Putamen (tissue), 1 donor: Measurements from ENCODE around the gene ZNF44.
"Not testable (repeated sequence)": the region's sequence is repeated elsewhere in the genome, so short reads cannot be mapped to it uniquely, and the experiment has no call there.

Source experiments
- DNase-seq: peaks from one replicate; pipeline ENCODE4 v3.0.0-alpha.2; 2016; ENCODE audit warnings: low spot score

Gene ZNF44

DNA sequence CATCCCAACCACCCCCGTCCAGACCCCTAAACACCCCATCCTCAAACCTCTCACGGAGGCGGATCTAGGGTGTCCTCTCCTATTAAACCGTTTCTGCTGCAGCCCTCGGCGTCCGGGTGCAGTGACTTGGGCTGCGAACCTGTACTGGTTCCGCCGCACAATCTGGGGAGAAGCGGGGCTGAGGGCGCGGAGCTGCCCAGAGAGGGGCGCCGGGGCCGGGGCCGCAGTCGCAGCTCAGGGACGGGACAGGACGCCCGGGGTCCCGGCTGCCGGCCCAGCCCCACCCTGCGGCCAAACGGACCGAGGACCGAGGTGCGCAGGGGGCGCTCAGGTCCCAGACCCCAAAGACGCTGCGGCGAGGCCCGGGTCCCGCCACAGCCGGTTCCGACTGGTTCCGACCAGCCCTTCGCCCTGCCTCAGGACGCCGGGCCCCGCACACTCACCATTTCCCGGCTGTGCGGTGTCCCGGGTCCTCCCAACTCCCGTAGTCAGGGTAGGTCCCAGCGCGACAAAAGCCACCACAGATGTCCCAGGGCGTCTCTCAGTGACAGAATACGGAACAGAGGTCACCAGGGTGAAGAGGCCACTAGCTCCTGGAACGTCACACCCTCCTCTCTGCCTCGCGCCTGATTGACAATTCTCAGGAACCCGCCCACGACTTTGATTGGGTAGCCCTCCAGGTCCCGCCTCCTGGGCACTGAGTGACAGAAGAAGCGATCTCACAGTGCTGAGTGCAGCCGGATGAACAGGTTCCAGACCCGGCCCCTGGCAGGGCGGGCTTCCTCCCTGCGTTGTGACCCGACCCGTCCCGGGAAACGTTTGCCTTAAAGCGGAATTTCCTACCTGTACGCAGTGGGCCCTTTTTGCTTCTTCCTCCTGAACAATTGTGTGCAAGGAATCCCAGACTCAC, at the start of gene ZNF44:
Gene ZNF44 (minus strand): TSS at position 635 of the 910 bp plus-strand sequence. CDS start 189 bp downstream, at position 446.
- DNase-seq: peak; percentile 98

DNA sequence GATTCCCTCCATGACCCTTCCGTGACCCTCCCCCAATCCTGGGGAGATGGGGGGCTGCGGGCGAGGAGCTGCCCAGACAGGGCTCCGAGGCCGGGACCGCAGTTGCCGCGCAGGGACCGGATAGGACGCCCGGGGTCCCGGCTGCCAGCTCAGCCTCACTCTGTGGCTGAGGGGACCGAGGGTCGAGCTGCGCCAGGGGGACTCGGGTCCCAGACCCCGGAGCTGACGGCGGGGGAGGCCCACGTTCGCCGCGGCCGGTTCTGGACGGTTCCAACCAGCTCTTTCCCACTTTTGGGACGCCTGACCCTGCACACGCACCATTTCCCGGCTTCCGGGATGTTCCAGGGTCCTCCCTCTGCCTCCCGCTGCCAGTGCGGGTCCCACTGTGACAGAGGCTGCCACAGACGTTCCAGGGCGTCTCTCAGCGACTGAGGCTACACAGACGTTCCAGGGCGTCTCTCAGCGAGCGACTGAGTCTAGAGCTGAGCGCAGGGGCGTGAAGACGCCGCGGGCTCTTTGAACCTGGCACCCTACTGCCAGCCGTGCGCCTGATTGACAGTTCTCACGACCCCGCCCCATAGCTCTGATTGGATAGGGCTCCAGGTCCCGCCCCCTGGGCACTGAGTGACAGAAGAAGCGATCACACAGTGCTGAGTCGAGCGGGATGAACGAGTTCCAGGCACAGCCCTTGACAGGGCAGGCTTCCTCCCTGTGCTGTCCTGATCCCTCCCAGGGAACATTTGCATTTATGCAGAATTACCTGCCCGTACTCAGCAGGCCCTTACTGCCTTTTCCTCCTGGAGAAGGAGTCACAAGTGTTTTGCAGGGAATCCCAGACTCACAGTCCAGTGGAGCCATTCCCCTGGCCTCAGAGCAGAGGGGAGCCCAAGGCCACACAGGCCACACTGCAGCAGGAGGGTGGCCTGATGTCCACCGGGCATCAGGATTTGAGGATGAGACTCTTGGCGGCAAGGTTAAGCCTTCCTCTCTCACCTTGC, 38.8 kb upstream of the ZNF44 start, which contains the start of gene ZNF563:
Gene ZNF563 (minus strand): TSS at position 472 of the 998 bp plus-strand sequence. CDS start 151 bp downstream, at position 321.
- peak; percentile 98 for DNase-seq

DNA sequence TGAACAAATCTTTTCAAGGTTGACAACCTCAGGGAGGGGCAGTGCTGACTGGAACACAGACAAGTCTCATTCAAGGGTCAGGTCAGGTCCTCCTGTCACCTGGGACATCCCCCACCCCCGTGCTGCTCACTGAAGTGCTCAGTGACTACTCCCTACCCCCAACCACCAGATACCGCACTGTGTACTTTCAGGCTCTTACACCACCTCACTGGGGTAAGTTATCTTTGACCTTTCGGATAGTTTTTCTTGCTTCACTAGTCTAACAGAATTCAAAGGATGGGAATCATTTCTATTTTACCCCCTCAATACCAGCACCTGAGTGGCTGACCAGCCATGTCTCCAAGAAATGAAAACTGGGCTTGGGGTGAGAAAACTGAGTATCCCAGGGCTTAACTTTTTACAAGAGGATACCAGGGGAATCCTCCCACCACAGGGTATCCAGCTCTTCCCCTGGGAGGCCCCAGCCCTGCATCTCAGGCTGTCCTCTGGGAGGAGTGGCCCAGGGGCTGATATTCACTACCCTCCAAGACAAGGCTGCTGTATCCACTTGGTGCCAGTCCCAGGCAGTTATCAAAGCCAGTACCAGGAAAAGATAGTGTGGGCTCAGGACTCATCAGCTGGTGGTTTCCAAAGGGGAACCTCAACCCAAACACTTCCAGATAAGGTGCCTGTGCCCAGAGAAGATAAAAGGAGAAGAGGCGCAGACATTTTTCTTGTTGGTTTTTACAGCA, 36.7 kb upstream of the ZNF44 start:
- DNase-seq: no peak

DNA sequence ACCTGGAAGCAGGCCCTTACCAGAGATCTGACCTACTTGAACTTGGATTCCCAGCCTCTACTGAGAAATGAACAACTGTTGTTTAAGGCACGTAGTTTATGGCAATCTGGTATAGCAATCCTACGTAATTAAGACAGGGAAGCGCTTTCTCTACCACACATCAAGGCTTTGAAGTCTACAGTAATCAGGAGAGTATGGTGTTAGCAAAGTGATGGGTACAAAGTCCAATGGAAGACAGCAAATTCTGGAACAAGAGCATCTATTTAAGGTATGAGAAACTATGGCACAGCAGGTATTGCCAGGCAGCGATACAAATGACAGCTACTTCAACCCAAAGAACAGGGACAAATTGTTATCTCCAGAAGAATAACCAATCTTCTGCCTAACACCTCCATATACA, 35.7 kb upstream of the ZNF44 start:
- DNase-seq: no peak

DNA sequence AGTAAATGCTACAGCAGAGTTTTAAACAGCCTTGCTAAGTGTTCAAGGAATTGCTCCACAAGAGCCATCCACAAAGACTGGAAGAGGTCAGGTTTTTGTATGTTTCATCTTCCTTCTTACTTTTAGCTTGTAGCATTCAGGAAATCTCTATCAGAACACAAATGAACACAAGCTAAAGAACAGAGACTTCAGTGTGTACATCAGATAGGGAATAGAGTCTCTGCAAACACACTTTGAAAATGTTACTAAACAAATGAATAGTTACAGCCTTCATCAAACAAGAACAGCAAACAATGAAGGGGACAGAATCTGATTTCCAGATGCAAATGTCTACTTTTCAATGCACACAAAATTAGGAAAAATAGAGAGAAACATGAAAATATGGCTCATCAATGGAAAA, 31.0 kb upstream of the ZNF44 start:
- no peak for DNase-seq

DNA sequence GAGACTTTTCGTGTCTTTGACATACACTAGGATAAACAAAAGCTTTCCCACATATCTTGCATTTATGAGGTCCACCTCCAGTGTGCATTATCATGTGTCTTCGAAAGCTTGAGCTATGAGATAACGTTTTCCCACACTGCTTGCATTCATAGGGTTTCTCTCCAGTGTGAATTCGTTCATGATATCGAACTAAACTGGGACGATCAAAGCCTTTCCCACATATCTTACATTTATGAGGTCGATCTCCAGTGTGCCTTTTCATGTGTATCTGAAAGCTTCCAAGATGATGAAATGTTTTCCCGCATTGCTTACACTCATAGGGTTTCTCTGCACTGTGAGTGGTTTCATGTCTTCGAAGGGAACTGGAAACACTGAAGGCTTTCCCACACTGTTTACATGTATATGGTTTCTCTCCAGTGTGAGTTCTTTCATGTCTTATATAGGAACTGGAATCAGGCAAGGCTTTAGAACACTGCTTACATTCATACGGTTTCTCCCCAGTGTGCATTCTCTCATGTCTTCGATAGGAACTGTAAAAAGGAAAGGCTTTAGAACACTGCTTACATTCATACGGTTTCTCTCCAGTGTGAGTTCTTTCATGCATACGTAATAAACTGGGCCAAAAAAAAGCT, 24.2 kb upstream of the ZNF44 start:
- no peak for DNase-seq

DNA sequence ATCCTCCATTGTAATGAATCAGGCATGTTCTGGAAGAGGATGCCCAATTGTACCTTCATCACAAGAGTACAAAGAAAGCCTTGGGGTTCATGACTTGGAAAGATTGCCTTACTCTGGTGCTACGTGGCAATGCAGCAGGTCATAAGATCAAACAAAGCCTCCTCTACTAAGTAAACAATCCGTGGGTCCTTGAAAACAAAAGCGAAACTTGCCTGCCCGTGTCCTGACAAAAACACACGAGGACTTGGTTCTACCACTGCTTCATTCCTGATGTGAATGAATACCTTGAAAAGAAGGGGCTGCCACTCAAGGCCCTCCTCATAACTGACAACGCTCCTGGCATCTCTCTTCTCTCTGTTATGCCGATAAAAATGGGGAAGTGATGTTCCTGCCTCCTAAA, 19.9 kb upstream of the ZNF44 start:
- DNase-seq: no peak

DNA sequence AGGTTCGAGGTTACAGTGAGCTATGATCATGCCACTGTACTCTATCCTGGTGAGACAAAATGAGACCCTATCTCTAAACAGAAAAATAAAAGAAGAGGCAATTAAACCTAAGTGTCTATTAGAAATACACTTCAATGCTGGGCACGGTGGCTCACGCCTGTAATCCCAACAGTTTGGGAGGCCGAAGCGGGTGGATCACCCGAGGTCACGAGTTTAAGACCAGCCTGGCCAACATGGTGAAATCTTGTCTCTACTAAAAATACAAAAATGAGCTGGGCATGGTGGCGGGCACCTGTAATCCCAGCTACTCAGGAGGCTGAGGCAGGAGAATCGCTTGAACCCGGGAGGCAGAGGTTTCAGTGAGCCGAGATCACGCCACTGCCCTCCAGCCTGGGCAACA, 14.2 kb upstream of the ZNF44 start:
- DNase-seq: not testable (repeated sequence)

DNA sequence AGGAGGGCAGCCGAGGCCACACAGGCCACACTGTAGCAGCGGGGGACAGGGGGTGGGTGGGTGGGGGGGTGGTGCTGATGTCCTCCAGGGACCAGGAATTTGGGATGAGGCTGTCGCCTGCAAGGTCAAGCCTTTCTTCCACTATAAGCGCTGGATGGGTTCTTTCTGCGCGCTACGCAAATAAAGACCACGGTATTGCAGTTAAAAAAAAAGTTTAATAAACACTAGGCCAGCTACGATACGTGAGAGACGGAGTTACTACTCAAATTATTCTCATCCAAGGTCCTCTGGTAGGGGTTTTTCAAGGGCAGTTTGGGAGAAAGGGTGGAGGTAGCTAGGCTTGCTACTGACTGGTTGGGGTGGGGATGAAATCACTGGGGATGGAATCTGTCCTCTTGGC, 508 bp upstream of the ZNF44 start:
- no peak for DNase-seq

DNA sequence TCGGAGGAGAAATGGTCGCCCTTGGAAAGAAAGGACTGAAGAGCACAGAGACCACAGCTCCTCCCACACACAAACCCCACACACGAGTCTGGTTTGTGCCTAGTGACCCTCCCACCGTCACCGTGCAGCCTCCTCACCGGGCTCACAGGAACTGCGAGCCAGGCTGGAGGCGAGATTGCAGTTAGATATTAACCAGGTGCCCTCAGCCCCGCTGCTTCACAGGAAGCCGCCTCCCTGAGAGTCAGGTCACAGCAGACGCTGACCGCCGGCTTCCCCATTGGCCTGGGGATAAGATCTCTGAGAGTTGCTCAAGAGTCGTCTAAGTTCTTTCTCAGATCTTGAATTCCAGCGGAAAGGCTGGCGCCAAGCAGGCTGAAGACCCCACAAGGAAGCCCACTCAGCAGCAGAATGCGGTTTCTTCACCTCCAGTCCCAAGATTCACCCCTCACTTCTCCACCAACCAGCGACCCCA, 870 bp downstream of the ZNF44 start:
- no peak for DNase-seq

DNA sequence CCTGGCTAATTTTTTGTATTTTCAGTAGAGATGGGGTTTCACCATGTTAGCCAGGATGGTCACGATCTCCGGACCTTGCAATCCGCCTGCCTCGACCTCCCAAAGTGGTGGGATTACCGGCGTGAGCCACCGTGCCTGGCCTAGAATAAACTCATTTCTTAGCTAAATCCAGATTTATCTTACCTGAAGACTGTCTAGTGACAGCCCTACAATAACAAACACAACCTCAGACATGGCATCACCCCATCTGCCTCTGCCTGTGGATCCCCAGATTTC, 5.0 kb downstream of the ZNF44 start:
- DNase-seq: no peak

DNA sequence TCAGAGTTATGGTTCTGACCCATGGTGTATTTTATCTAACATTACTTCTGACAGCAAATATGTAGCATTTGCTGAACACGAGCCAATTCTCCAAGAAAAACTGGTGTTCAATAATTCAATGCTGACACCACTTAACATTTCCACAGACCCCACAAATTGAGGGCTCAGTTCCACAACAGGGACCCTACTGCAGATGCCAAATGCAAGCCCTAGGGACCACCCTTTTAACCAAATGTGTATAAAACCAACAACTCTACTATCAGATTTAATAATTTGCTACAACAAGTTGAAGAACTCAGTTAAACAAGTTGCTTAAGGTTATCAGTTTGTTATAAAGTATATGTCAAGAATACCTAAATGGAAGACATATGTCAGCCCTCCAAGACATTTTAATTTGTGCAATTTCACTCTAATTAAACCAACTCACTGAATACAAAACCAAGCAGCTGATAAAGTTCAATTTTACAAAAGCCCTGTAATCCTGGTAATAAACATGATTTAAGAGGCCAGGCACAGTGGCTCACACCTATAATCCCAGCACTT, 6.7 kb downstream of the ZNF44 start:
- no peak for DNase-seq

DNA sequence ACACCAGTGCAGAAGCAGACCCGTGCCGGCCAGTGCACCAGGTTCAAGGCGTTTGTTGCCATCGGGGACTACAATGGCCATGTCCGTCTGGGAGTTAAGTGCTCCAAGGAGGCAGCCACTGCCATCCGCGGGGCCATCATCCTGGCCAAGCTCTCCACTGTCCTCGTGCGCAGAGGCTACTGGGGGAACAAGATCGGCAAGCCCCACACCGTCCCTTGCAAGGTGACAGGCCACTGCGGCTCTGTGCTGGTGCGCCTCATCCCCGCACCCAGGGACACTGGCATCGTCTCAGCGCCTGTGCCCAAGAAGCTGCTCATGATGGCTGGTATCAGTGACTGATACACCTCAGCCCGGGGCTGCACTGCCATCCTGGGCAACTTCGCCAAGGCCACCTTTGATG, 10.1 kb downstream of the ZNF44 start:
- DNase-seq: no peak

DNA sequence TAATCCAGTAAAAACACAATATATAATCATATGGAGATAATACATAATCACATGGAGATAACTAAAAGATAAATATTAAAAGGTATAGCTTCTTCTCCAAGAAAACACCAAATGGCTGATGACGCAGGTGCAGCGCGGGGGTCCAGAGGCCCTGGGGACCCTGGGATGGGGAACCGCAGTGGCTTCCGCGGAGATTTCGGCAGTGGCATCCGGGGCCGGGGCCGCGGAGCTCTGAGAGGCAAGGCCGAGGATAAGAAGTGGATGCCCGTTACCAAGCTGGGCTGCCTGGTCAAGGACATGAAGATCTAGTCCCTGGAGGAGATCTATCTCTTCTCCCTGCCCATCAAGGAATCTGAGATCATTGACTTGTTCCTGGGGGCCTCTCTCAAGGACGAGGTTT, 10.5 kb downstream of the ZNF44 start:
- DNase-seq: no peak

DNA sequence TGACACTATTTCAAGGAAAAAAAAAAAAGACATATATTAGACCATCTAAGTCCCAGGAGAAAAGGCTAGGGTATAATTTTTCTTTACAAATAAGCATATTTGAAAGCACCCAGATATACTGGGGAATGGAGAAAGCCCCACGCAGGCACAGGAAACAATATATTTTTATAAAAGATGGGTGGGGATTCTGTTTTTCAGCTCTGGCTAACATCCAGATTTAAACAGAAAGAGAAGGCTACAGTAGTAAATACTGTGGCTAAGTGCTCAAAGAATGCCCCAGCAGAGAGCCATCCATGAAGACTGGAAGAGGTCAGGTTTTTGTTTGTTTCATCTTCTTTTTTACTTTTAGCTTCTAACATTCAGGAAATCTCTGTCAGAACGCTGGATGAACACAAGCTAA, 16.0 kb downstream of the ZNF44 start:
- no peak for DNase-seq

DNA sequence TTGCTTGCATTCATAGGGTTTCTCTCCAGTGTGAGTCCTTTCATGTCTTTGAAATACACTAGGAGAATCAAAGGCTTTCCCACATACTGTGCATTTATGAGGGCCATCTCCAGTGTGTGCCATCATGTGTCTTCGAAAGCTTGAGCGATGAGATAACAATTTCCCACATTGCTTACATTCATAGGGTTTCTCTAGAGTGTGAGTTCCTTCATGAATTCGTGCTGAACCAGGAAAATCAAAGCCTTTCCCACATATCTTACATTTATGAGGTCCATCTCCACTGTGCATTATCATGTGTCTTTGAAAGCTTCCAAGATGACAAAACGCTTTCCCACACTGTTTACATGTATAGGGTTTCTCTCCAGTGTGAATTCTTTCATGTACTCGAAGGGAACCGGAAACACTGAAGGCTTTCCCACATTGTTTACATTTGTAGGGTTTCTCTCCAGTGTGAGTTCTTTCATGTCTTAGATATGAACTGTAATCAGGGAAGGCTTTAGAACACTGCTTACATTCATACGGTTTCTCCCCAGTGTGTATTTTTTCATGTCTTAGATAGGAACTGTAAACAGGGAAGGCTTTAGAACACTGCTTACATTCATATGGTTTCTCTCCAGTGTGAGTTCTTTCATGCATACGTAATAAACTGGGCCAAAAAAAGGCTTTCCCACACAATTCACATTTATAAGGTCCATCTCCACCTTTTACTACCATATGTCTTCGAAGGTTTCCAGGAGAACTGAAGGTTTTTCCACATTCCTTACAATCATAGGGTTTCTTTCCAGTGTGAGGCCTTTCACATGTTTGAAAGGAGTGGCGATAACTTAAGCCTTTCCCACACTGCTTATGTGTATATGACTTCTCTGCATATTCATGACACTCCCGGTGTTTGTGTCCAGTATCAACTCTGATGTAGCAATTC, 21.4 kb downstream of the ZNF44 start:
- no peak for DNase-seq

DNA sequence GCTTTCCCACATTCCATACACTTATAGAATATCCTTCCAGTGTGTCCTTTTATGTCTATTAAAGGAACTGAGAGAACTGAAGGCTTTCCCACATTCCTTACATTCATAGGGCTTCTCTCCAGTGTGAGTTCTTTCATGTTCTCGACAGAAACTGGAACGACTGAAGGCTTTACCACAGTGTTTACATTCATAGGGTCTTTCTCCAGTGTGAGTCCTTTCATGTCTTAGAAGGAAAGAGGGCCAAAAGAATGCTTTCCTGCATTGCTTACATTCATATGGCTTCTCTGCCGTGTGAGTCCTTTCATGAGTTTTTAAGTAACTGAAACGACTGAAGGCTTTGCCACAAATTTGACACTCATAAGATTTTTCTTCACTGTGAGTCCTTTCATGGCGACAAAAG, 22.3 kb downstream of the ZNF44 start:
- no peak for DNase-seq

DNA sequence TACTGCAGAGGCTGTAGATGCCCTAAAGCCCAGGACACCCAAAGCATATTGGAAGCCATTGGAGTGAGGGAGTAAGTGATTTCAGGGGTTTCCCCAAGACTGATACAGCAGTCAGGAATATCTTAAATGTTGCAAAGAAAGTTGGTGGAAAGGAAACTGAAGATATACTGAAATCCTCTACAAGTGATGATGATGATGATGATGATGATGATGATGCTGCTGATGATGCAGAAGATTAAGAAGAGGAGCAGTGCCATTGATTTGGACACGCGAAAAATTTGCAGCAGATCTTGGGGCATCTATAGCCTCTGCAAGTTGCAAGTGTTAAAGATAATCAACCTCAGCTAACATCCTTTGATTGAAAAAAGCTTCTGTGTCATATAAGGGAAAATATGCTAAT, 23.8 kb downstream of the ZNF44 start:
- no peak for DNase-seq

DNA sequence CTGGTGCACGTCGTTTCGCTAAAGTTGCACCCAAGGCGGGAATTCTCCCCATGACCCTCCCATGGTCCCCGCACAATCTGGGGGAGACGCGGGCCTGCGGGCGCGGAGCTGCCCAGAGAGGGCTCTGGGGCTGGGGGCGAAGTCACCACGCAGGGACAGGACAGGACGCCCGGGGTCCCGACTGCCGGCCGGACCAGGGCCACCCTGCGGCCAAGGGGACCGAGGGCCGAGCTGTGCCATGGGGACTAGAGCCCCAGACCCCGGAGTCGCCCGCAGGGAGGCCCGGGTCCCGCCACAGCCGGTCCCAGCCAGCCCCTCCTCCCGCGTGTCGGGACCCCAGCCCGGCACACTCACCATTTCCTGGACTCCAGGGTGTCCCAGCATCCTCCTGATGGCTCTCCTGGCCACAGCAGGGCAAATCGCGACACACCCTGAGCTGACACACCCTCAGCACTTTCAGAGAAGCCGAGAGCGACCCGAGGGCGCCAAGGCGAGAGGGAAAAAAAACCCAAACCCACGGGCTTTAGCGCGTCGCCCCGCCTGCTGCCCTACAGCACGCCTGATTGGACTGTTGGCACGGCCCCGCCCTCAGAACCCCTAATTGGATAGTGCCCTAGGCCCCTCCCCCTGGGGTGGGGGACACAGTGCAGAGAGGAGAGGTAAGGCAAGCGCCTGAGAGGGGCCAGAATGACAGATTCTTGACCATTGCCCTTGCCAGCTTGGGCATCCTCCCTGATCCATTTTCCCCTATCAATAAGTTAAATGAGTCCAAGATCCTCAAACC, 28.6 kb downstream of the ZNF44 start:
- DNase-seq: no peak
